NCI-H2227 (cell line): ENCODE results near the gene TRPV3.
"Not testable (repeated sequence)": the region's sequence is repeated elsewhere in the genome, so short reads cannot be mapped to it uniquely, and the experiment has no call there.

ENCODE experiments used
- DNase-seq: peaks from one replicate; lab custom pipeline; 2025; ENCODE audit not compliant: unreplicated experiment; lab: John Stamatoyannopoulos, UW

Gene TRPV3

DNA sequence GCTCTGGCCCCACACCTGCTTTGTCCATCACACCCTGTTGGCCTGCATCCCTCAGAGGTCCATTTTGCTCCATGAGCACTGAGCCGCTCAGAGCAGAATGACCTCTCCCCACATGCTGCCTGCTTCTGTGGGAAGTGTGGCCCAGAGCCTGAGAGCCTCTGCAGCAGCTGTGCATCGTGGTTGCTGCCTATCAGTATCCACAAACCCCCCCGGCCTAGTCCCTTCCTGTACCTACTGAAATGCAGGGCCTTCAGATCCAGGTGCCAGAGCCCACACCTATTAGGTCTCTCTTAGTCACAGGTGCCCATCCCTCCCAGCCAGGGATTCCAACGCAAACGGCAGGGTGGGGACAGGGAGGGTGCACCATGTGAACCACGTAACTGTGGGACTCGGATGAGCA is 16.6 kb upstream of the TRPV3 start:
- DNase-seq: no peak

DNA sequence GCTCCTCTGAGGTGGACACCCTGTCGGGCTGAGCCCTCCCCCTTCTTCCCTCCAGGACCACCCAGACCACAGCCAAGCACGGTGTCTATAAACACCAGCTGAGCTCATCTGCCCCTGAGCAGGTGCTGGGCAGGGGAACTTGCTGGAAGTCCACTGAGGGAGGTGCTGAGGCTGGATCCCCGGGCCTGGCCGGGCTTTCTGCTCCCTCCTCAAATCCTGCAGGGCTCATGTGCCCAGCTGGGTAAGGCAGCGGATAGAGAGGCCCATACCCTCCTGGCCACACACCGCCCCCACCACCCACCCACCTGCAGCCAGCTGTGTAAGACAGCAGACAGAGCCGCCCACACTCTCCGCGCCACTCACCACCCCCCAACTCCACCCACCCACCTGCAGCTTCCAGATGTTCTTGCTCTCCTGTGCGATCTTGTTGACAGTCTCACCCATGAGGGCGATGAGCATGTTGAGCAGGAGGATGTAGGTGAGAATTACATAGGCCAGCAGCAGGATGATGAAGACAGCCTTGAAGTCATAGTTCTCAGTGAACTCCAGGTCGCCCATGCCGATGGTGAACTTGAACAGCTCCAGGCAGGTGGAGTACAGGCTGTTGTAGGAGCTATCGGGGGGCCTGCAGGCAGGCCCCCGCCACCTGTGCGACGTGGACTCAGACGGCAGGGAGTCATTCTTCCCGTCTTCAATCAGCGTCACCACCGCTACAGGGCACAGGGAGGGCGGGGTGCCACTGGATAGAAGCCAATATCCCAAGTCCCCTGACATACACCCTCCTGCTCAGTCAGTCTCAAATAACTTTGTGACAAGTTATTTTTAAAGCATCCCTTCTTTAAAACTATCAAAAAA is 15.9 kb upstream of the TRPV3 start:
- DNase-seq: no peak

DNA sequence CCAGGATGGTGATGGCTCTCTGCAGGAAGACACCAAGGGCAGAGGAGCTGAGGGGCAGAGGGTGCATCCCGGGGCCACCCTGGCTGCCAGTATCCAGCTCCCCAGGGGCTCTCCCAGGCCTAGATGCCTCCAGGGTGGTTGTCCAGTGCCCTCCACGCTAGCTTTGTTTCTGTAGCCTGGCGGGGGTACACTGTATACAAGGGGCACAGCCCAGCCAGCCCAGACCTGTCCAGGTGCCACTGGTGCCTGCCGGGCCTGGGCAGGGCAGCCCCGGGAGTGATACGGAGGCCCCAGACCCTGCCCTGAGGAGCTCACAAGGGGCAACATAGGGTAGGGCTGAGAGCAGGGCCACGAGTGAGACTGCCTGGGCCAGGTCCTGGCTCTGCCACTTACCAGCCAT is 14.6 kb upstream of the TRPV3 start:
- no peak for DNase-seq

DNA sequence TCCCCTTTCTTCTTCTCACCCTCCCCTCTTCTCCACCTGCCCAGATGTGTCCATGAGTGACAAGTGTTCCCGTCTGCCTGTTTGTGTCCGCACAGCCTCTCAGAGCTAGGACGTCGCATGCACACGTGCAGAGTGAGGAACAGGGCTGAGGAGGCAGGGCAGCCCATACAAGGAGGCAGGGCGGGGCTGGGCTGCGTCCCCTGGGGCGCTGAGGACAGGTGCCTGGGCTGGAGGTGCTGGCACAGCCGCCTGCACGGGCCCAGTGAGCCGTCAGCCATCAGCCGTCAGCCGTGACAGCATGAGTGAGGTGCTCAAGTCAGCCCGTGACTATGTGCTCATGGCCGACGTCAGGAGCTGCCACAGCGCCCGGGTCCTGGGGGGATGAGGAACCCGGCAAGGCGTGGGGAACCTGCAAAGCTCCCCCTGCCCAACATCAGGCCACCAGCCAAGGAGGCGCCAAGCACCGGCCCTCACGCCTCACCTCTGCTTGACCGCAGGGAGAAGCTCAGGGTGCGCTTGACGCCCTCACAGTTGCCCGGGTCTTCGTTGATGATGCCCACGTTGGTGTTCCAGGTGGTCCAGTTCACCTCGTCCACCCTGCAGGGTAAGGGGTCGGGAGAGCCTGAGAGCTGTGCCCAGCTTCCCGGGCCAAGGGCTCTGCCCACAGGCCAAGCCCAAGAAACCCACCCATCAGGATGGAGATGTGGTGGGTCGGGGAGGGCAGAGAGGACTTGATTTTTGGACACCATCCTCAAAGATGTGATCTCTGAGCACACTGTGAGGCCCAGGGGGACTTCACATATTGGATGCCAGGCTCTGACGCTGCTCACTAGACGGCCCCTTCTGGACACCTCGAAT is 13.7 kb upstream of the TRPV3 start:
- DNase-seq: no peak

DNA sequence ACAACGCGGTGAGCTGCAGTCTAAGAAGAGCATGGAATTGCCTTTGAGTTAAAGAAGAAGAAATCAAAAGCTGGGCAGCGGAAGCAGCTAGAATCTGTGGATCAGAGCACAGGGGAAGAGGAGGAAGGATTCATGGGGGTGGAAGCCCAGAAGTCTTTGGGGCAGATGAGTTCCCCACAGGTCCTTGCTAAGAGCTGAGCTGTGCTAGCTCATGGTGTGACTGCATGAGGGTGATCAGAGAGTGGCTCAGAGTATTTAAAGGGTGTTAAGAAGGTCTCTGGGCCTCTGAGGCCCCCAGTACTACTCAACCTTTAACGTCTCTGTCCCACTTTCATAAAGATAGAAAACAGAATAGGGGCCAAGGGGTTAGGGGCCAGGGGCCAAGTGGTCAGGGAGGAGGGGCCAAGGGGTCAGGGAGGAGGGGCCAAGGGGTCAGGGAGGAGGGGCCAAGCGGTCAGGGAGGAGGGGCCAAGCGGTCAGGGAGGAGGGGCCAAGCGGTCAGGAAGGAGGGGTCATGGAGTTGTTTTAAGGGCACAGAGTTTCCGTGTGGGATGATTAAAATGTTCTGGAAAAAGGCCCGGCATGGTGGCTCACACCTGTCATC is 12.0 kb upstream of the TRPV3 start:
- no peak for DNase-seq

DNA sequence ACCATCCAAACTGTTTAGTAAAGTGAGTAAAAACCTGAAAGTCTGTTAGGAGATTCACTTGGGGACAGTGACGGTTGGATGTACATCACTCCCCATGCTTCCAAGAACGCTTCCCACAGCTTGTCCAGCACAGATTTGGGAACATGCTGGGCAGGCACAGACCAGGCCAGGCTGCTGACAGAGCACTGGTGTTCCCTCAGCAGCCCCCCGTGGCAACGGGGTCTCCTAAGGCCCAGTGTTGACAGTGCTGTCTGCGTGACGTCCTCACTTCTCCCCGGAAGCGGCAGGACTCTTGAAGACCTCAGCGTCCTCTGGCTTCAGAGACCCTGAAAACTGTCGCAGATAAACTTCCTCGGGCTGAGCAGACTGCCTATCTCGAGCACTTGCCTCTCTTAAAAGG is 8.9 kb upstream of the TRPV3 start:
- DNase-seq: no peak

DNA sequence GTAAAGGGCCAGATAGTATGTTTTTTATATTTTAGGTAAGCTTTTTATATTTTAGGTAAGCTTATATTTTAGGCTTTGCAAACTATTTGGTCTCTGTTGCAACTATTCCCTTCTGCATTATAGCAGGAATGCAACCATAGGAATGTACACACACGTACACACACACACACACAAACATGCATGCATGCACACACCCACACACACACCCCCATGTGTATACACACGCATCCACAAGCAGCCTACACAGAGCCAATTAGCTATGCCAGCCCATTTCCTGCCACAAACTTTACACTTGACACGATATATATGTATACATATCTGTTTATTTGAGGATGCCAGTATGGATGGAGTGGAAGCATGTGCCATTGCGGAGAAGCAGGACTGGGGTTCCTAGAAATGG is 7.5 kb upstream of the TRPV3 start:
- DNase-seq: no peak

DNA sequence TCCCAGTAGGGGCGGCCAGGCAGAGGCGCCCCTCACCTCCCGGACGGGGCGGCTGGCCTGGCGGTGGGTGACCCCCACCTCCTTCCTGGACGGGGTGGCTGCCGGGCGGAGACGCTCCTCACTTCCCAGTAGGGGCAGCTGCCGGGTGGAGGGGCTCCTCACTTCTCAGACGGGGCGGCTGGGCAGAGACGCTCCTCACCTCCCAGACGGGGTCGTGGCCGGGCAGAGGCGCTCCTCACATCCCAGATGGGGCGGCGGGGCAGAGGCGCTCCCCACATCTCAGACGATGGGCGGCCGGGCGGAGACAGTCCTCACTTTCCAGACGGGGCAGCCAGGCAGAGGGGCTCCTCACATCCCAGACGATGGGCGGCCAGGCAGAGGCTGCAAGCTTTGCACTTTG is 6.6 kb upstream of the TRPV3 start:
- DNase-seq: not testable (repeated sequence)

DNA sequence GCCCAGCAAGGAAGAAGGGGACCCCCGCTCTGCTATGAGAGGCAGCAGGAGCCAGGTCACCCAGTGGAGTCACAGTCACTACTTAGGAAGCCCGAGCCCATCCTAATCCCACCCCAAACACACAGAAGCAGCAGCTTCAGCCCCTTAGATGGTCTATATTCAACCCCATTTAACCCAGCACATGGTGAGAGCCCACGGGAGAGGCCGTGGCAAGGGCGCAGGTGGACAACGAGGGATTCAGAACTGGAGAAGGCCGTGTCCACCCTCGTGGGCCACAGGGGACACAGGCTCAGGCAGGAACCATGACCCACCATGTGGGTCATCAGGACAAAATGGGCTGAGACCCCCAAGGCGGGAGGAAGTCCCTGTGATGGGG is 1.6 kb upstream of the TRPV3 start:
- DNase-seq: no peak

DNA sequence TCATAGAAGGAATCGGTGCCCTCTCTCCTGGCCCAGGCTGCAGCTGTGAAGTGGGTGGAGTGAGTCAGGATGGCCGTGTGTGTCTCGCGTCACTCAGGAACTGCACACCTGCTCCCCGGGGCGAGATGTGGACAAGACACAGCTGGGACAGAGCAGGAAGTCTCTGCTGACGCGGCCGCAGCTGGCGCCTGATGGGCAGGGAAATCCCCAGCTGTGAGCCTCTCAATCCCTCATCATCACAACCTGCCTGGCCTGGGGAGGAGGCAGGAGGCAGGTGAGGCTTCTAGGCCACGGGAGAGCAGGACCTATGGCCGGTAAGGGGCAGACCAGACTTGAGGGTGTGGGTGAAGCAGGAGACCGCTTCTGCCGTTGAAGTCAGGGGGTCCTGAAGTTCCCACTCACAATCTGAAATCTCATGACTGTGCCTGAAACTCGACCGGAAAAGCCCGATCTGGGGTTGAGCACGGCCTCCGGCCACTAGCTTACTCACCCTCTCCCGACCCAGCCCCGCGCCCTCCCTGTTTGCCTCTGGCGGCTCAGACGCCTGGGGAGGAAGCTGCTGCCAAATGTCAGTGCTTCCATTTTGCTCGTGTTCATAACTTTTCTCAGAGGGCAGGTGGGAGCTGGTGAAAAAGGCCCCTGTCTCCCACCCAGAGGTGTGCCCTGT is 1.1 kb upstream of the TRPV3 start:
- DNase-seq: peak; percentile 10

DNA sequence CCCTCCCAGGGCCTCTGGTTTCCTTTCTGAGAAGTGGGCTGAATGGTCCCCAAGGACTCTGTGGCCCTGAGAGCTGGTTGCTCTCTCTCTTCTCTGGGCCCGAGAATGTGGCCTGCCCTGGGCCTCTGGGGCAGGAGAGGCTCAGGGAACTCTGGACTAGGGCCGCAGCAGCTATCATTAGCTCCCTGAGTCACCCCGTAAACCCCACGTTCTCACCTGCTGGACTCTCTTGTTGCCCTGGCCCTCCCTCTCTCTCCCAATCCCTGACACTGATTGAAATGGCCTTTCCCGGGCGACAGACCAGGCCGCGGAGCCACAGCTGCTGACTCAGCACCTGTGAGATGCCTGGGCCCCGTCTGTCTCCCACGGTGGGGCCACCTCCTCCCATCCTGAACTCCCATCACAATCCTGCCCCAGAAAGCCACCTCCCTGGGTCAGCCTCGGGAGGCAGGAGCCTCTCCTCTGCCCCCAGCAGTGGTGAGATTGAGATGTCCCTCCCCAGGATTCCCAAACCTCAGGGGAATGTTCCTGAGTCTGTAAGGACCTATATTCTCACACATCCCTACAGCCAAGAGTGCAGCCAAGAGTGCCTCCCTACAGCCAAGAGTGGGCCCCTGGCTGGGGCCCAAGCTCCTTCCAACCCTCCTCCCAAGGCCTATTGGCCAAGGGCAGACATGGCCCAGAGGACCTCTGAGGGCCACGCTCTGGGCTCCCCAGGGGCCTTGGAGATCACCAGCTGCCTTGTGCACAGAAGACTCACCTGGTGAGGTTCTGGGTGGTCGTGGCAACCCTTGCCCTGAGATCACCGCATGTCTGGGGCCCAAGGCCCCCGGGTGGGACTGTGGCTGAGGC is 470 bp downstream of the TRPV3 start:
- DNase-seq: no peak

DNA sequence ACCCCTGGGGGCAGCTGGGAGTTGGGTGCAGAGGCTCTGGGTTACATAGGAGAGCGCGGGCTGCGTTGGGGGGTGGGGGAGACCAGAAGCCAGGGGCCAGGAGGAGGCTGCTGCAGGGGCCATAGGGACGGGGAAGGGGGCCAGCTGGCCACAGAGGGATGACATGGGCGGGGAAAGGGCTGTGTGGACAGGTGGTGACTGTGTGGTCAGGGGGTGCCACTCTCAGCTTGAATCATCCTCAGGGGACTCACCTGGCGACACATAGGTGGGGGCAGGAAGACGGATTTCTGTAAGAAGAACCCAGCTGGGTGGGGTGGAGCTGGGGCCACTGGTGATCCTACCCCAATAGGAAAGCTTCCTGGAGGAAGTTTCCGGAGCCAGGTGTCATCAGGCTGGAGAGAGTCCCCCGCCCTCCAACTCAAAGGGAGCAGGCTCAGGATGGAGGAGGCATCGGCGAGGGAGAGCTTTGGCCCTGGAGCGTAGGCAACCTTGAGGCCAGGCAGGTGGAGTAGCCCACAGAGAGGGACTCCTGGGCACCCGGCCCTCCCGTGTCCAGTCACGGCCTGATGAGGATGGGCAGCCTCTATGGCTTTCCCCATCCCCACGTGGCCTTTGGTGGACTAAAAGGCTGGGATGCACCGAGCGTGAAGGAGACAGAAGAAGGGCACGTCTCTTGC is 1.2 kb downstream of the TRPV3 start:
- DNase-seq: no peak

DNA sequence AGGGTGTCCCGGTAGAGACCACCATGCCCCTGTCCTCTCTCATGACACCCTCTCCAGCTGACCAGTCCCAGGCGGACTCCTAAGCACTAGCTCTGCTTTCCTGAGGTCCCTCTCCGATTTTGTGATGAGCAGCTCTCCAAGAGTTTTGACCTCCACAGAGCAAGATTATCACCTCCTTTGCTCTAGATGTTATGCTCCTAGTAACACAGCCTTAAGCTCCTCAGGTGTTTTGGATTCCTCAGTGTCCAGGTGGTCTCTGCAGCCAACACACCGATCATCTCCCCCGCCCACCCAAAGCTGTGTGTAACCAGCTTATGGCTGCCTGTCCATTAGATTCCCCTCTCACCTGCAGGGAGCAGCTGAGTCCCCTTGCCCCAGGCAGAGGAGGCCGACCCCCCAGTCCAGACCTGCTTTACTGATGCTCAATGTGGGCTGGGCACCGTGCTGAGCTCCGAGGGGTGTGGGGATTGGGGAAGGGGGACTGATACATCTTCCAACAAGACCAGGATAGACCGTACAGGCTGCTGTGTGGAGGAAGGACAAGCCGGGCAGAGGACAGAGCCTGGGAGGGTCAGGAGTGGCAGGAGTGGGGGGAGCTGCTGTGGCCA is 2.3 kb downstream of the TRPV3 start:
- DNase-seq: no peak

DNA sequence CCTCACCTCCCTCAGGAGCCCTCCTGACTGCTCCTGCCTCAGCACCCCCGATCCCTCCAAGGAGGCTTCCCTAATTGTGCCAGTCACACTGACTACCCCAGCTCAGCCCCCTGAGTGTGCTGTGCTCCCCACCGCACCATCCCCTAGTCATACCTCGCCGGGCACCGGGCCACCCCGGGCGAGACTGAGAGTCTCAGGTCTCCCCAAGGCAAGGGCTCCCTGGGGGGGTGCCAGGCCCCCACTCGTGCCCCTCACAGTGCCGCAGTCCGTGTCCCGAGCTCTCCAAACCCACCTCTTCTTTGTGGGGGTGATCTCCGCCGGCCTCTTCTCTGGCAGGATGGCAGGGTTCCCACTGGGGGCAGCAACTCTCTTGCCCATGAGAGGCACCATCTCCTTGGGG is 3.2 kb downstream of the TRPV3 start:
- DNase-seq: no peak

DNA sequence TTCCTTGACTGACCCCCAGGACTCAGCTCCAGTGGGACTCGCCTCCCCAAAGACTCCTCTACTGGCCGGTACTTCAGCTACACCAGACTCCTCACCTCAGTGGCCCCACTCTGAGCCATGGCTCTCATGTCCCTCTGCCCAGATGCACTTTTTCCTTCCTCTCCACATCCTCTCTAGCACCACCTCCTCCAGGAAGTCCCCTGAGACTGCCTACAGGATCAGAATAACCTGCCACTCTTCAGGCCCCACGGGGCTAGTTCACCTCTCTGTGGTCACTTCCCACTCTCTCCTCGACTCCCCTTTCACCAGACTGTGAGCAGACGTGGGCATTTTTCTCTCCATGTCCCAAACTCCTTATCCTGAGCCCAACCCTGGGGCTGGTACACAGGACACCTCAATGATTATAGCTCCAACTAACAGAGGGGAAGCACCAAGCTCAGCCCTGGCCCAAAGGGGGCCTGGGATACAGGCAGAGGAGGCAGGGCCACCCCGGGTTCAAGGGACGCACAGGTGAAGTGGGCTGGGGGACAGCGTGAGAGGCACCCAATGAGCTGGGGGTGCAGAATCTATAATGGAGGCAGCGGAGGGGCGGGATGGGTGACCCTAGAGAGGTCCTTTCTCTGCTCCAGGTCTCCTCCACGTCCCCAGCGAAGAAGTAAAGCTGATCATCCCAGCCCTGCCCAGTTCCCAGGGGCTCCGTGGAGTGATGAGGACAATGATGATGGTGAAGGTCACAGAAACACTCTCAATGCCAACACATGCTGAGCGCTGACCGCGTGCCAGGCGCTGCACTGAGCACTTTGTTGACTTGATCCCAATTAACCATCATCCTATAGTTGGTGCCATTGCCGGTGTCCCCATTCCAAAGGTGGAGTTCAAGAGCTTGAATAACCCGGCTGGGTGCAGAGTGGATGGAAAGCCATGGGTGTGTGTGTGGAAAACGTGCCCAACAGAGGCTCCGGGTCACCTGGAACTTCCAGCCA is 3.9 kb downstream of the TRPV3 start:
- no peak for DNase-seq

DNA sequence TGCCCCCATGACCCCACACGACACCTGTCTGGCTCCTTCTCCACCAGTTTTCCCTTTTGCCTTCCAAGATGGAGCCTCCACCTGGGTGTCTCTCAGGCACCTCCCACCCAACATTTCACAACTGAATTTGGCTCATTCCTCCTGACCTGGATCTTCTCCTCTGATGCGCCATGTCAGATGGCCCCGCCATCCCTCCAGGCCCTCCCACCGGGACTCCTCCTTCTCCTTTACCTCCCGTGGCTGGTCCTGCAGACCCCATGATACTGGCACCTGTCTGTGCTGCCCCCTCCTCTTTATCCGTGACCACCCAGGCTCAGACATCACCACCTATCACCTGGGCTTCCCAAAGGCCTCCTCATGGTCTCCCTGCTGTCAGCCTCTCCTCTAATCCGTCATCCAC is 4.7 kb downstream of the TRPV3 start:
- DNase-seq: no peak

DNA sequence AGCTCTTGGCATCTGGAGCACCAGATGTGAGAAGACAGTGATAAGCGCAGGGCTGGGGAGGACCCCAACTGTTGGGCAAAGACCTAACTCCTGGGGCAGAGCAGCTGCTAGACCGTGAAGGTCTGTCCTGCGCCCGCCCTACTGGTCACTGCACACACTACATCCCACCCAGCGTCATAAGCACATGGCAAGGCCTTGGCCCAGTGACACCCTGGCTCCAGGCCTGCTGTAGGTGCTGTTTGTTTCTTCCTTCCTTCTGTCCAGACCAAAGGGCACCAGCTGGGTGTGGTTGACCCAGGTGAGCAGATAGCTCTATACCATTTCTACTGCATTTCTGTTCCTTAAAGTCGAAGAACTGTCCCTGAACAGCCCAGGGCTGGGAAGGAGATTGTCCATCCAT is 6.4 kb downstream of the TRPV3 start:
- no peak for DNase-seq

DNA sequence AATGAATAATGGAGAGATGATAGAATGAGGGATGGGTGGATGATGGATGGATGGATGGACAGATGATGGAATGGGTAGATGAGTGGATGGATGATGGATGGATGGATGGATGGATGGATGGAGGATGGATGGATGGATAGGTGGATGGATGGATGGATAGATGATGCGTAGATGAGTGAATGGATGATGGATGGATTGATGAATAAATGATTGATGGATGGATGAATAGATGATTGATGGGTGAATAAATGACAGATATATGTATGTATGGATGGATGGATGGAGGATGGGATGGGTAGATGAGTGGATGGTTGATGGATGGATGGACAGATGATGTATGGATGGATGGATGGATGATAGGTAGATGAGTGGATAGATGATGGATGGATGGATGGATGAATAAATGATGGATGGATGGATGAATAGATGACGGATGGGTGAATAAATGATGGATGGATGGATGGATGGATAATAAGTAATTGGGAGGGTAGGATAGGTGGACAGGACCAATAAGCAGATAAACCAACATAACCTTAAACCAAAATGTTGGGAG is 7.9 kb downstream of the TRPV3 start:
- no peak for DNase-seq
